A549 (cell line): ENCODE data around the gene RCSD1. TPM values are rescaled to one million over a fixed set of nuclear protein-coding genes. Genes with fewer than 3 reads are reported as not detected.

ENCODE experiments used
- ATAC-seq, 2 experiments: fragments of 200-7000 bp in 1 of 2; fragments of >200 bp in 1 of 2; cut with Nextera tagmentation in 1 of 2; cut with Tn5 transposase in 1 of 2; 3 replicates each; pipeline versions ENCODE4 v1.8.0 to v1.9.1; 2018 to 2020; ENCODE audit warnings: mild to moderate bottlenecking in 1 of 2, moderate library complexity in 1 of 2
- CTCF ChIA-PET: fragments of 300-600 bp; sonication (Branson Sonifier 250); formaldehyde crosslinking; extraction: SDS; loops from one replicate; lab custom pipeline; 2021; ENCODE audit warnings: antibody characterized with exemption, inconsistent platforms; lab: Yijun Ruan, JAX
- POLR2A ChIA-PET: fragments of 350-600 bp; formaldehyde crosslinking; extraction: SDS; loops from one replicate; lab custom pipeline; 2021; ENCODE audit warnings: antibody characterized with exemption, inconsistent platforms; lab: Yijun Ruan, JAX
- DNase-seq, 2 experiments: peaks; one replicate each; pipeline versions ENCODE4 v3.0.0 to v3.0.0-alpha.2; 2011 to 2016; ENCODE audit warnings: low read depth in 1 of 2, low spot score in 1 of 2
- FAIRE-seq: peaks from 2 replicates; lab custom pipeline; 2011; peaks lifted over from hg19 to GRCh38; lab: Jason Lieb, UNC
- H3K27ac ChIP-seq, 2 experiments: fragments of >200 bp; sonication (Bioruptor Twin); formaldehyde crosslinking; 3 replicates each; pipeline ENCODE4 v1.5.1; 2016 to 2017
- H3K4me1 ChIP-seq: fragments of >200 bp; sonication (Bioruptor Twin); formaldehyde crosslinking; 3 replicates; pipeline ENCODE4 v1.6.1; 2016
- H3K4me2 ChIP-seq: fragments of >200 bp; sonication (Bioruptor Twin); formaldehyde crosslinking; 3 replicates; pipeline ENCODE4 v1.6.1; 2016
- H3K4me3 ChIP-seq: fragments of >200 bp; sonication (Bioruptor Twin); formaldehyde crosslinking; 3 replicates; pipeline ENCODE4 v1.5.1; 2016
- H3K9me3 ChIP-seq: fragments of >200 bp; sonication (Bioruptor Twin); formaldehyde crosslinking; 3 replicates; pipeline ENCODE4 v1.6.1; 2016
- BCL3 ChIP-seq: fragments of >200 bp; sonication (Bioruptor Twin); formaldehyde crosslinking; IDR thresholded peaks from 3 replicates; pipeline ENCODE4 v1.6.1; 2016
- FOSB ChIP-seq: fragments of 250-450 bp; sonication (Bioruptor Pico); IDR thresholded peaks from 2 replicates; pipeline ENCODE4 v1.5.0; 2020; ENCODE audit warnings: mild to moderate bottlenecking, moderate library complexity
- FOSL2 ChIP-seq, 2 experiments: fragments of 450-650 bp in 1 of 2; fragments of >200 bp in 1 of 2; sonication (Bioruptor Twin) in 1 of 2; formaldehyde crosslinking; IDR thresholded peaks; 2 replicates each; pipeline versions ENCODE4 v1.5.0 to v1.6.1; 2016 to 2020; ENCODE audit warnings: mild to moderate bottlenecking in 1 of 2, moderate library complexity in 1 of 2
- GATA3 ChIP-seq: IDR thresholded peaks from 2 replicates; pipeline ENCODE4 v1.6.1; 2012; ENCODE audit warnings: borderline replicate concordance
- HEYL ChIP-seq: fragments of 250-450 bp; sonication (Bioruptor Pico); IDR thresholded peaks from 2 replicates; pipeline ENCODE4 v1.8.0; 2021; ENCODE audit warnings: mild to moderate bottlenecking, moderate library complexity
- HOXB5 ChIP-seq: fragments of 250-450 bp; sonication (Bioruptor Pico); IDR thresholded peaks from 2 replicates; pipeline ENCODE4 v1.5.0; 2020; ENCODE audit warnings: mild to moderate bottlenecking, moderate library complexity
- KDM1A ChIP-seq: fragments of 200-600 bp; sonication (generic); IDR thresholded peaks from 2 replicates; pipeline ENCODE4 v1.6.1; 2016; ENCODE audit warnings: low read depth, mild to moderate bottlenecking
- KDM5A ChIP-seq: fragments of 200-600 bp; sonication (generic); IDR thresholded peaks from 2 replicates; pipeline ENCODE4 v1.6.1; 2016; ENCODE audit warnings: antibody characterized with exemption, mild to moderate bottlenecking
- NFE2L2 ChIP-seq: fragments of 150-350 bp; conservative IDR thresholded peaks from 2 replicates; pipeline ENCODE4 v1.6.1; 2014; ENCODE audit warnings: low read length
- NR3C1 ChIP-seq: fragments of >200 bp; sonication (Bioruptor Twin); formaldehyde crosslinking; IDR thresholded peaks from 3 replicates; pipeline ENCODE4 v1.6.1; 2017
- PHF8 ChIP-seq: fragments of 200-600 bp; sonication (generic); IDR thresholded peaks from 2 replicates; pipeline ENCODE4 v1.6.1; 2016; ENCODE audit warnings: low read depth, mild to moderate bottlenecking, antibody characterized with exemption, moderate library complexity, borderline replicate concordance
- RCOR1 ChIP-seq: fragments of 150-350 bp; IDR thresholded peaks from 2 replicates; pipeline ENCODE4 v1.6.1; 2014; ENCODE audit warnings: antibody characterized with exemption, low read length, low read depth
- REST ChIP-seq: fragments of 200-600 bp; sonication (generic); IDR thresholded peaks from 2 replicates; pipeline ENCODE4 v1.6.1; 2016; ENCODE audit warnings: antibody characterized with exemption, mild to moderate bottlenecking, moderate library complexity
- RNF2 ChIP-seq: fragments of 200-600 bp; sonication (generic); IDR thresholded peaks from 2 replicates; pipeline ENCODE4 v1.6.1; 2016; ENCODE audit warnings: low read depth, mild to moderate bottlenecking, antibody characterized with exemption, moderate library complexity, borderline replicate concordance
- TFCP2L1 ChIP-seq: fragments of 250-450 bp; sonication (Bioruptor Pico); IDR thresholded peaks from 2 replicates; pipeline ENCODE4 v1.5.0; 2021; ENCODE audit warnings: mild to moderate bottlenecking
- WGBS: methylation state at CpG from one replicate; pipeline ENCODE4 v1.1.6; 2017; ENCODE audit errors: missing lambda C conversion rate; 5-methylcytosine and 5-hydroxymethylcytosine counted together
- polyA plus RNA-seq, 4 experiments: library from polyadenylated mRNA; depleted of rRNA in 3 of 4; stranded (reverse); fragments of >200 nt; fragmentation: RNase III in 1 of 4; extraction: RNeasy Plus Mini Kit Qiagen cat#74134 plus additional on column Dnase treatment in 1 of 4; gene quantifications; 2 replicates in 3 of 4; 3 replicates in 1 of 4; pipeline ENCODE4 v1.2.3, GENCODE V29; 2011 to 2017
- TF ChIP-seq, protein P1 (sequence below): IDR thresholded peaks from 2 replicates; pipeline ENCODE4 v1.6.1; 2012; ENCODE audit warnings: low read depth, borderline replicate concordance
- TF ChIP-seq, protein P2 (sequence below): fragments of >200 bp; sonication (Bioruptor Twin); formaldehyde crosslinking; IDR thresholded peaks from 2 replicates; pipeline ENCODE4 v1.6.1; 2016

Gene RCSD1
- polyA plus RNA-seq, 2 of the 4 experiments (the other 2 are of a cell fraction): not detected

DNA sequence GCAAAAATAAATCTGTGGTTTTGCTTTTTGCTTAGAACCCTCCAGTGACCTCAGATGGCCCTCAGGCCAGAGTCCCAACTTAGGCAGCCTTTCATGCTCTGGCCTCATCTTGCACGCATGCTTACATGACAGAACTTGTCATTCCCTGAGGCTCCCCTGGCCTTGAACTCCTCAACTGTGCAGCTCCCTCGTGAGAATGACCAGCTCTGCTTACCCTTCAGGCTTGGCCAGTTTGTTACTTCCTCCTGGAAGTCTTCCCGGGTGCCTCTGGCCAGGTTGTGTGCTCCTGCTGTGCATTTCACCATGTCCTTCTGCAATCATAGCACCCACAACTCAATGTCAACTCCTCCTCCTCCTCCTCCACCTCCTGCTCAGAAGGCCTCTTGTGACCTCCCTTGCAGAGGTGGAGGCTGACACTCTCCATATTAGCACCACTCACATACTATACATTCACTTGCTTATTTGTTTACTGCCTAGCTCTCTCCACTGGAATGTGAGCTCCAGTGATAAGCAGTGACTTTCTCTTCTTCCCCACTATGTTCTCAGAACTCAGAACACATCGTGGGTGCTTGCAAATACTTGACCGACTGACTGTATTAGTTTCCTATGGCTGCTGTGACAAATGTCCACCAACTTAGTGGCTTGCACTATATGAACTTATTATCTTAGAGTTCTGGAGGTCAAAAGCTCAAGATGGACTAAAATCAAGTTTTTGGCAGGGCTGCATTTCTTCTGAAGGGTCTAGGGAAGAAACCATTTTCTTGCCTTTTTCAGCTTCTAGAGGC is 41.9 kb downstream of the RCSD1 start:
- Histone ChIP-seq H3K9me3 (no peaks in the 10 kb centered on the region), H3K27ac (no peak overlapping the region), H3K4me2 (no peak overlapping the region), H3K4me3 (no peak overlapping the region), H3K4me1 (no peaks in the 10 kb centered on the region)
- ATAC-seq (no peak), FAIRE-seq (no peak), DNase-seq (no peak)
- whole genome bisulfite sequencing: 57% methylated on average over 5 of the region's 5 CpGs
- POLR2A ChIA-PET: no interaction called here
- TF ChIP-seq, protein P1, sequence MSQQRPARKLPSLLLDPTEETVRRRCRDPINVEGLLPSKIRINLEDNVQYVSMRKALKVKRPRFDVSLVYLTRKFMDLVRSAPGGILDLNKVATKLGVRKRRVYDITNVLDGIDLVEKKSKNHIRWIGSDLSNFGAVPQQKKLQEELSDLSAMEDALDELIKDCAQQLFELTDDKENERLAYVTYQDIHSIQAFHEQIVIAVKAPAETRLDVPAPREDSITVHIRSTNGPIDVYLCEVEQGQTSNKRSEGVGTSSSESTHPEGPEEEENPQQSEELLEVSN: no peak
- TF ChIP-seq HOXB5 (CRISPR knock-in tag) (no peak), RCOR1 (no peak), RNF2 (no peak), PHF8 (no peak), TFCP2L1 (CRISPR knock-in tag) (no peak), KDM5A (no peak), NFE2L2 (no peak), HEYL (CRISPR knock-in tag) (no peak), KDM1A (no peak), NR3C1 (no peak), FOSL2 (IDR thresholded peaks at IDR 0.05) (no peak), FOSL2 (CRISPR knock-in tag; IDR thresholded peaks at IDR 0.05) (no peak), GATA3 (no peak), REST (no peak), FOSB (CRISPR knock-in tag) (no peak)
- TF ChIP-seq, protein P2, sequence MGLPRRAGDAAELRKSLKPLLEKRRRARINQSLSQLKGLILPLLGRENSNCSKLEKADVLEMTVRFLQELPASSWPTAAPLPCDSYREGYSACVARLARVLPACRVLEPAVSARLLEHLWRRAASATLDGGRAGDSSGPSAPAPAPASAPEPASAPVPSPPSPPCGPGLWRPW: no peak
- TF ChIP-seq, all 56 proteins: peak for 0
- CTCF ChIA-PET: interaction anchor here (0.7 to 3.7 kb wide), 5 partner anchors 9 to 71 kb away, joined by 3 to 15 read pairs (median 6); no protein-coding TSS in a partner anchor

- ATAC-seq (no peak), FAIRE-seq (no peak), DNase-seq (no peak)
- H3K4me1 ChIP-seq: no peaks in the 10 kb centered on the region
- H3K4me2 ChIP-seq: no peak overlapping the region
- WGBS: 73% methylated on average over 4 of the region's 4 CpGs
- no peak overlapping the region for H3K4me3 ChIP-seq
- TF ChIP-seq HOXB5 (CRISPR knock-in tag) (no peak), NFE2L2 (no peak), BCL3 (no peak)
- H3K27ac ChIP-seq: no peak overlapping the region
- CTCF ChIA-PET: interaction anchor here (0.7 to 3.7 kb wide), 6 partner anchors 8 to 72 kb away, joined by 3 to 15 read pairs (median 4); no protein-coding TSS in a partner anchor
- no peaks in the 10 kb centered on the region for H3K9me3 ChIP-seq
- POLR2A ChIA-PET: no interaction called here
Observed at GRCh38 chr1:167672831-167673230, 42.8 kb downstream of the RCSD1 start.
